HG03575 (cell line): ENCODE data around the gene RPL39.
"Not testable (repeated sequence)": the region's sequence is repeated elsewhere in the genome, so short reads cannot be mapped to it uniquely, and the experiment has no call there.

Source experiments
- ATAC-seq: cut with Tn5 transposase; IDR thresholded peaks from one replicate; pipeline ENCODE4 v1.9.1; 2021; ENCODE audit not compliant: unreplicated experiment, insufficient number of reproducible peaks, low FRiP score; ENCODE audit errors: extremely low read depth

RPL39 gene

DNA sequence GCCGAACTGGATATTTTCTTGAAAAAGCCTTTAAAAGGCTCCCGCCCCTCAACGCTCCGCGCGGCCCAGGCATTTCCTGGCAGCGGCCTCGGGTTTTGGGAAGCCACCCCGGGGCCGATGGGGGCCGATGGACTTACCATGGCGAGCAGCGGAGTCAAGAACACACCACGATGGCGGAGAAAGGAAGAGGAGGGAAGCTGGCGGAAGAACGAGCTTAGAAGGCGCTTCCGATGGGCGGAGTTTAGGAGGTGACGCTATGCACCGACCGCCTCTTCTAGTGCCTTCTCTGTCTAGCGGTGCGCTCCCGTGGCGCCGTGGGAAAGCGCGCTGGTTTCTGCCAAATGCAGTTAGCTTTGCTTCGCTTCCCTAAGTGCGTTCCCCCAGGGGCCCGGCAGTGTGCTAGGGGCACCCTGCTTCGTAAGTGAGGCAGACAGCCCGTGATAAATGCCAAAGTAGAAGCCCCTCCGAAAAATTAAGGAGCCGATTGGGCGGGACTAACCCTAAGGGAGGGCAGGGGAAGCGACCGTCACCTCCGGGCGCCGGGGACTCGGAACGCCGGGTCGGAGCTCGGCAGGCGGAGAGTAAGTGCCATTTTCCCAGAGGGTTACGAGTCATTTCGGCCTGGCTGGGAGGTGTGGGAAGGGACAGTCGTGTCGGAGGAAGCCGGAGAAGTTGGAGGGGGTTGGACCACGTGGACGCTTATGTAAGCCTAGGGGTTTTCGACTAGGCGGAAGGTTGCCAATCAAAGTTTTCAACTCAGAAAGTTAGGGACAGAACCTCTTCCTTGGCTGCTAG, at the start of gene RPL39:
TSS of gene RPL39 (minus strand) at position 194 of the 795 bp plus-strand sequence. CDS start at position 140, 54 bp downstream.
- peak; percentile 60 for ATAC-seq

GRCh38 chrX:119833905-119834304, 42.5 kb upstream of the RPL39 start:
- ATAC-seq = no peak

- no peak for ATAC-seq
Measured at GRCh38 chrX:119828446-119828845, 37.0 kb upstream of the RPL39 start.

- no peak for ATAC-seq
Measured at GRCh38 chrX:119826399-119826959, 35.0 kb upstream of the RPL39 start.

DNA sequence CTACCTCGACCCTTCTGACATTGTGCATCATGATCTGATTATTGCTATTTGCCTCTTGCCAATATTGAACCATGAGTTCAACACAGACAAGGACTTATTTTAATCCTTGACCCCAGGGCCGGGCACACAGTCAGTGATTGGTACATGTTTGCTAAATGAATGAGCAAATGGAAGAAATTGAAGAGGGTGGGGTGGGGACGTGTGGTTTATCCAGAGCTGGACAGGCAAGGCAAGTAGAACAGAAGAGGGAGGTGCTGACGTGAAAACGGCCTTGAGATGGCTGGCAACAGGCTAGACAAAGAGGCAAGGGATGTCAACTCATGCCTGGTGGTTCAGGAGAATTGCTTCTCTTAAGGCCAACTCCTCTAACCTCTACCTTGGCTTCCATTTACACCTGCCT, 32.8 kb upstream of the RPL39 start:
- not testable (repeated sequence) for ATAC-seq

DNA sequence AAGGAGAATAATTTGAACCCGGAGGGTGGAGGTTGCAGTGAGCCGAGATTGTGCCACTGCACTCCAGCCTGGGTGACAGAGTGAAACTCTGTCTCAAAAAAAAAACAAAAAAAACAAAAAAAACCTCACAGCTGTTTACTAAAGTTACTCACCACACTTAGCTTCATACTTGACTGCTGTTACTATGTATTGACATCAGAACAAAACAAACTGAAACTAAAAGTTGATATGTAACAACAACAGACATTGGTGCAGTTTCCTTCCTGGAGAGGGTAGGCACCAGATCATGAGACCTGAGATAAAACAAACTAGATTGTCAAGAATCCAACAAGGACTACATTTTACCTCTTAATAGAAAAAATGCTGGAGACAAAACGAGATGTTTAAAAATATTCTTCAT, 30.3 kb upstream of the RPL39 start:
- peak; percentile 88 for ATAC-seq

GRCh38 chrX:119817130-119817690, 25.8 kb upstream of the RPL39 start:
- no peak for ATAC-seq

DNA sequence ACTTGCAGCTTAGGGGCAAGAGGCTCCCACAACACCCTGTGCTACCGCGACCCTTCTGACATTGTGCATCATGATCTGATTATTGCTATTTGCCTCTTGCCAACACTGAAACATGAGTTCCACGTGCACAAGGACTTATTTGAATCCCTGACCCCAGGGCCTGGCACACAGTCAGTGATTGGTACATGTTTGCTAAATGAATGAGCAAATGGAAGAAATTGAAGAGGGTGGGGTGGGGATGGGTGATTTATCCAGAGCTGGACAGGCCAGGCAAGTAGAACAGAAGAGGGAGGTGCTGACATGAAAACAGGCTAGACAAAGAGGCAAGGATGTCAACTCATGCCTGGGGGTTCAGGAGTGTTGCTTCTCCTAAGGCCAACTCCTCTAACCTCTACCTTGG, 24.9 kb upstream of the RPL39 start:
- no peak for ATAC-seq

DNA sequence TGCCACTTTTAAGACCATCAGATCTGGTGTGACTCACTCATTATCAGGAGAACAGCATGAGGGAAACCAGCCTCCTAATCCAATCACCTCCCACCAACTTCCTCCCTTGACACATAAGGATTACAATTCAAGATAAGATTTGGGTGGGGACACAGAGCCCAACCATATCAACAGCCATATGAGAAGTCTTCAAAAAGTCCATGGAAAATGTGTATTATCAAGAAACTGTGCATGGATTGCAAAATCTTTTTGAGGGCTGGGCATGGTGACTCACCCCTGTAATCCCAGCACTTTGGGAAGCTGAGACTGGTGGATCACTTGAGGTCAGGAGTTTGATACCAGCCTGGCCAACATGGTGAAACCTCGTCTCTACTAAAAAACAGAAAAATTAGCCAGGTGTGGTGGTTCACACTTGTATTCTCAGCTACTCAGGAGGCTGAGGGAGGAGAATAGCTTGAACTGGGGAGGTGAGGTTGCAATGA, 17.8 kb upstream of the RPL39 start:
- no peak for ATAC-seq

GRCh38 chrX:119808461-119808860, 17.0 kb upstream of the RPL39 start:
- not testable (repeated sequence) for ATAC-seq

DNA sequence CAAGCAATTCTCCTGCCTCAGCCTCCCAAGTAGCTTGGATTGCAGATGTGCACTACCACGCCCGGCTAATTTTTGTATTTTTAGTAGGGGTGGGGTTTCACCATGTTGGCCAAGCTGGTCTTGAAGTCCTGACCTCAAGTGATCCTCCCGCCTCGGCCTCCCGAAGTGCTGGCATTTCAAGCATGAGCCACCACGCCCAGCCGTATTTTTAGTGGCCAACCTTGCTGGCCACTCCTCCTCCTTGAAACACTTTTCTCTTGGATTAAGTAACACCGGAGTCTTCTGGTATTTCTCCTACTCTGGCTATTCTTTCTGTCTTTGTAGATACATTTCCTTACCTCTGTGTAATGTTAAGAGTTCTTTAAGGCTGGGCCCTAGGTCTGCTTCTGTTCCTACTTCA, 11.1 kb upstream of the RPL39 start:
- ATAC-seq = no peak

DNA sequence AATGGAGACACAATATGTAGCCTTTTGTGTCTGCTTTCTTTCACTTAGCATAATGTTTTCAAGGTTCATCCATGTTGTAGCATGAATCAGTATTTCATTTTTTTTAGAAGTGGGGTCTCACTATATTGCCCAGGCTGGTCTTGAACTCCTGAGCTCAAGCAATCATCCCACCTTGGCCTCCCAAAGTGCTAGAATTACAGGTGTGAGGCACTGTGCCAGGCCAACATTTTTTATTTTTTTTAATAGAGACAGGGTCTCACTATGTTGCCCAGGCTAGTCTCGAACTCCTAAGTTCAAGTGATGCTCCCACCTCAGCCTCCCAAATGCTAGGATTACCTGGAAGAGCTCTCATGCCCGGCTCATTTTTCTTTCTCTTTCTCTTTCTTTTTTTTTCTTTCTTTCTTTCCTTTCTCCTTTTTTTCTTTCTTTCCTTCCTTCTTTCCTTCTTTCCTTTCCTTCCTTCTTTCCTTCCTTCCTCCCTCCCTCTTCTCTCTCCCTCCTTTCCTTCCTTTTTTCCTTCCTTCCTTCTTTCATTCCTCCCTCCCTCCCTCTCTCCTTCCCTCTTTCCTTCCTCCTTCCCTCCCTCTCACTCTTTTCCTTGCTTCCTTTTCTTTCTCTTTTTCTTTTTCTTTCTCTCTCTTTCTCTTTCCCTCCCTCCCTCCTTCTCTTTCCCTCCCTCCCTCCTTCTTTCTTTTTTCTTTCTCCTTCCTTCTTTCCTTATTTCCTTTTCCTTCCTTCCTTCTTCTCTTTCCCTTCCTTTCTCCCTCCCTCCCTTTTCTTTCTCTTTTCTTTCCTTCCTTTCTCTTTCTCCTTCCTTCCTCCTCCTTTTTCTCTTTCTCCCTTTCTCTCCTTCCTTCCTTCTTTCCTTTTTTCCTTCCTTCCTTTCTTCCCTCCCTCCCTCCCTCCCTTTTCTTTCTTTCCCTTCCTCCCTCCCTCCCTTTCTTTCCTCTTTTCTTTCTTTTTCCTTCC, 10.1 kb upstream of the RPL39 start:
- no peak for ATAC-seq

GRCh38 chrX:119790977-119791436, 423 bp downstream of the RPL39 start:
- no peak for ATAC-seq

DNA sequence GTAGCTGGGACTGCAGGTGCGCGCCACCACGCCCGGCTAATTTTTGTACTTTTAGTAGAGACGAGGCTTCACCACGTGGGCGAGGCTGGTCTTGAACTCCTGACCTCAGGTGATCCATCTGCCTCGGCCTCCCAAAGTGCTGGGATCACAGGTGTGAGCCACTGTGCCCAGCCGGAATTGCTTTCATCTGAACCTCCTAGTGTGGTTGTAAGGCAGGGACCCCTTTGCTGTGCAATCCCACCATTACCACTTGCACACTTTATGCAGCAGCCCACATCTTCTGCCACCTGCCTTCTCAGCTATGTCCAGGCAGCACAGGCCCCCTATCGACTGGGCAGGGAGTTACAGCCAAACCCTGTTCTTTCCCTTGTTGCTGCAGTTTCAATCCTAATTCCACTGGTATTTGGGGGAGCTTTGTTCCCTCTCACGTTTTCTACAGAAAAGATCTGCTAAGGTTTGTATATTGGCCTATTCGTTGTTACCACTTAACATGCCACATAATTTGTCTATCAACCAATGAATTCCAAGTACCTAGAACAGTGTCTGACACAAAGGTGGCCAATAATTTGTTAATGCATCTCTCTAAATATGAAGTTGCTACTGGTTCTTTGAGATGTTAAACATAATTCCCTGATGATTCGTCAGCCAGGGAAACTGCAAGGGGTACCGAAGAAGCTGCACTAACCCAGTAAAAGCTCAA, 6.5 kb downstream of the RPL39 start:
- no peak for ATAC-seq

- ATAC-seq = no peak
Measured at GRCh38 chrX:119783026-119783425, 8.4 kb downstream of the RPL39 start.

DNA sequence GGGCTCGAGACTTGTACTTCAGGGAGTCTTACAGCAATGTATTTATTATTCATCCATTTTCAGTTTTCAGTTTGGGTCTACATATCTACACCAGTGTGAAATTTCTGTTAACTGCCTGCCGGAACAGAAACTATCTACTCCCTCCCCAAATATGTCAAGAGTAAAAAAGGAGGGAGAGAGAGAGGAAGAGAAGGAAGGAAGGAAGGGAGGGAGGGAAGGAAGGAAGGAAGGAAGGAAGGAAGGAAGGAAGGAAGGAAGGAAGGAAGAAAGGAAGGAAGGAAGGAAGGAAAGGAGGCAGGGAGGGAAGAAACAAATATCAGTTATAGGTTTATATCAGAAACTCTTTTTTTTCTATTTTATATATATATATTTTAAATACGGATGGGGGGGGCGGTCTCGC, 12.6 kb downstream of the RPL39 start:
- no peak for ATAC-seq

GRCh38 chrX:119775517-119776238, 15.8 kb downstream of the RPL39 start:
- no peak for ATAC-seq

DNA sequence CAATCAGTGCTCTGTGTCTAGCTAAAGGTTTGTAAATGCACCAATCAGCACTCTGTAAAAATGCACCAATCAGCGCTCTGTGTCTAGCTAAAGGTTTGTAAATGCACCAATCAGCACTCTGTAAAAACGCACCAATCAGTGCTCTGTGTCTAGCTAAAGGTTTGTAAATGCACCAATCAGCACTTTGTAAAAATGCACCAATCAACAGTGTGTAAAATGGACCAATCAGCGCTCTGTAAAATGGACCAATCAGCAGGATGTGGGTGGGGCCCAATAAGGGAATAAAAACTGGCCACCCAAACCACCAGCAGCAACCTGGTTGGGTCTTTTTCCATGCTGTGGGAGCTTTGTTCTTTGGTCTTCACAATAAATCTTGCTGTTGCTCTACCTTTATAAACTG, 22.0 kb downstream of the RPL39 start:
- ATAC-seq = not testable (repeated sequence)
